HG02610 (cell line): Measurements from ENCODE around the gene COCH.
"Not testable (repeated sequence)": the region's sequence is repeated elsewhere in the genome, so short reads cannot be mapped to it uniquely, and the experiment has no call there.

Source experiments
- ATAC-seq: cut with Tn5 transposase; IDR thresholded peaks from one replicate; pipeline ENCODE4 v1.9.1; 2021; ENCODE audit warnings: mild to moderate bottlenecking, moderate library complexity; ENCODE audit not compliant: unreplicated experiment

Gene COCH

DNA sequence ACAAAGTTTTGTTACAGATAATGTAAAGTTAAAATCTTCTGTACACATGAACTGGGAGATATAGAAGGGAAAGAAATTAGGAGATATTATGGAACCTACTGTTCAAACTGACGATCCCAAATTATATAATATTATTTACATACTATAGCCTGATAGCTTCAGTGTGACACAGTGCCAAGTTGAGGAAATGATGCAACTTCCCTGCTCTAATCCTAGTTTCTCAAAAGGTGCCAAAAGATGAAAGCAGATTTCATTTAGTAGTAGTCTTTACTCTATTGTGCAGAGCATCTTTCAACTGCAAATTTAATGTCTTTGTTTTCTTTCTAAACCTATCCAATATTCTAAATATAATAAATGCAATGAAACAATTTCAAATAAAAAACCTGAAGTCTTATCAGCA, 46.9 kb downstream of the COCH start:
- no peak for ATAC-seq

DNA sequence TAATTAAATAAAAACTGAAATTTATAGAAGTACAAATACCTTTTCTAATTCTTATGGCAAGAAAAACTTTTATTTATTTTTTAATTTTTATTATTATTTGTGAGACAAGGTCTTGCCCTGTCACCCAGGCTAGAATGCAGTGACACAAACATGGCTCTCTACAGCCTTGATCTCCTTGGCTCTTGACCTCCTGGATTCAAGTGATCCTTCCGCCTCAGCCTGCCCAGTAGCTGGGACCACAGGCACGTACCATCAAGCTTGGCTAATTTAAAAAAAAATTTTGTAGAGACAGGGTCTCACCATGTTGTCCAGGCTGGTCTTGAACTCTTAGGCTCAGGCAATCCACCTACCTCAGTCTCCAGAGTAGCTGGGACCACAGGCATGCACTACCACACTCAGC, 47.4 kb downstream of the COCH start:
- no peak for ATAC-seq

DNA sequence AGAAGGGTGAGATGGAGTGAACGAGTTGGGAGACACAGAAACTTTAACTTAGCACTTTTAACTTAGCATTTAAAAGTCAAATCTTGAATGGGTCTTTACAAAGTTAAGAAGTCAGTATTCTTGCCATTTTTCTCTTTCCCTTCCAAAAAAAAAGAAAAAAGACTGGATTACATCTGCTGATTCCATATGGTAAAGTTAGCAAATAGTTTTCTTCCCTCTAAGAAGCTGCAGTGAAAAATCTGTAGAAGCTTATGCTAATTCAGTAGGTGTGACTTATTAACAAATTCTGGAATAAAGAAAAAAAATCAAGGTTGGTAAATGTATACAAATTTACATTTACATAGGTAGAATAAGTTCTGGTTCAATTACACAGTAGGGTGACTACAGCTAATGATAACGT, 50.9 kb downstream of the COCH start:
- no peak for ATAC-seq

DNA sequence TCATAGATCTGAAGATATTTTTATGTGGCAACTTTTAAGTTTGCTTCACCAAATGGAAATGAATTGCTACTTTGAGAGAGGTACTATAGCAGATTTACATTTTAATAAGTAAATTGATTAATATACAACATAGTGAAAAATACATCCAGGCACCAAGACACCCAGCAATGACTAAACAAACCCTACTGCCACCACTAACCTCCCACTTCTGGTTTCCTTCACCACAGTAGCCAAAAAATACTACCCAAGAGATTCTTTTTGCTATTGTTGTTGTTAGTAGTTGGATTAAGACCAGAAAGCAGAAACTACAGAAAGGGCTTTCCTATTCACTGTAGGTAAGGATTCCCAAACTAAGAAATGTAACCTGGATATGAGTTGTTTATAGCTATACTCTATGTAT, 54.1 kb downstream of the COCH start:
- no peak for ATAC-seq

DNA sequence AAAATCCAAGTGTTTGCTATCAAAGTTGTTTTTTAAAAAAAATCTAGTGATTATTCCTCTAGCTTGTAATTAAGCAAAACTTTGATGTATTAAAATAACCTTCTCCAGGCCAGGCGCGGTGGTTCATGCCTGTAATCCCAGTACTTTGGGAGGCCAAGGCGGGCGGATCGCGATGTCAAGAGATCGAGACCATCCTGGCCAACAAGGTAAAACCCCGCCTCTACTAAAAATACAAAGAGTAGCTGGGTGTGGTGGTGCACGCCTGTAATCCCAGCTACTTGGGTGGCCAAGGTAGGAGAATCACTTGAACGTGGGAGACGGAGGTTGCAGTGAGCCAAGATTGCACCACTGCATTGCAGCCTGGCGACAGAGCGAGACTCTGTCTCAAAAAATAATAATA, 59.6 kb downstream of the COCH start:
- not testable (repeated sequence) for ATAC-seq

DNA sequence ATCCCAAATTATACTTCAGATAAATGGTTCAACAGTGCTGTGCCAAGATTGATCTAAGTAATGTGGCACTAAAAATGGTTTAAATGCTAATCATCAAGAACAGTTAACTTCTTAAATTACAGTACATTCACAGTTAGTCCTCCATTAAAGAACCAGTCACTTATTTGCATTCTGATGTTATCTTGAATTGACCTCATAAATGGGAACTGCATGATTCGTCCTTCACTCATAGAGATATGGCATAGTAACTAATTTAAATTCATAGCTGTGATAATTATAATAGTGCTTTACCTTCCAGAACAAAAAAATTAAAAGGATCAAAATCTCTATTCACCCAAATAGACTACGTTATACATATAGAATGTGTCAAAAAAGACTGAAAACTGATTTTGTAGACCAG, 61.1 kb downstream of the COCH start:
- ATAC-seq: no peak

DNA sequence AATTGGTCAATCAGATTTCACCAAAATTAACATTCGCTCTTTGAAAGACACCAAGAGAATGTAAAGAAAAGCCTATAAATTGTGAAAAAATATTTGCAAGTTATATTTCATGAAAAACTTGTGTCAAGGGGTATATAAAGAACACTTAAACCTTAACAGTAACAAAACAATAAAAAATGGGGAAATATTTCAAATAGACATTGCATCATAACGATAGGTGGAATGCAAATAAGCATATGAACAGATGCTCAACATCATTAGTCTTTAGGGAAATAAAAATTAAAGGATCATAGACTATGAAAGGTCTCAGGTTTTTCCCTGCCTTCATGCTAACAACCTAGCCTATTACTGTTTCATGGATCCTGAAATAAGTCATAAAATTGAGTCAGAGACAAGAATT, 64.3 kb downstream of the COCH start:
- ATAC-seq: no peak
